HG02678 (cell line): Measurements from ENCODE around the gene RADIL.
A peak's percentile ranks its signal among the peaks of the same experiment; 100 is the strongest.

Experiments
- ATAC-seq: cut with Tn5 transposase; IDR thresholded peaks from one replicate; pipeline ENCODE4 v1.9.1; 2021; ENCODE audit warnings: mild to moderate bottlenecking, moderate library complexity; ENCODE audit not compliant: unreplicated experiment

RADIL gene

DNA sequence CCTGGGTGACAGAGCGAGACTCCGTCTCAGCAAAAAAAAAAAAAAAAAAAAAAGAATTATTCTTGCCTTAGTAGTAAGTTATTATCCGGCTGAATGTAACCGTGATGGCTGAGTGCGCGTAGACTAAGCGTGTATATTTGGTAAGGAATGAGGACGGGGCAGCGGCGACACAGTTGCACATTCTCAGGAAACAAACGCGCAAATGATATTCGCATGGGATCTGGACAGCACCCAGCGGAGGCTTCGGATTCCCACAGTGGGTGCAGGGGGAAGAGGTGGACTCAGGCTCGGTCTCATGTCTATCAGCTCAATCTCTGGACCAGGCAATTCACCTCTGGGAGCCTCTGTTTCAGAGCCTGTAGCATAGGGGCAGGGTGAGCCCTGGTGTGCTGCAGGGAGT lies 50.8 kb downstream of the RADIL start:
- no peak for ATAC-seq

DNA sequence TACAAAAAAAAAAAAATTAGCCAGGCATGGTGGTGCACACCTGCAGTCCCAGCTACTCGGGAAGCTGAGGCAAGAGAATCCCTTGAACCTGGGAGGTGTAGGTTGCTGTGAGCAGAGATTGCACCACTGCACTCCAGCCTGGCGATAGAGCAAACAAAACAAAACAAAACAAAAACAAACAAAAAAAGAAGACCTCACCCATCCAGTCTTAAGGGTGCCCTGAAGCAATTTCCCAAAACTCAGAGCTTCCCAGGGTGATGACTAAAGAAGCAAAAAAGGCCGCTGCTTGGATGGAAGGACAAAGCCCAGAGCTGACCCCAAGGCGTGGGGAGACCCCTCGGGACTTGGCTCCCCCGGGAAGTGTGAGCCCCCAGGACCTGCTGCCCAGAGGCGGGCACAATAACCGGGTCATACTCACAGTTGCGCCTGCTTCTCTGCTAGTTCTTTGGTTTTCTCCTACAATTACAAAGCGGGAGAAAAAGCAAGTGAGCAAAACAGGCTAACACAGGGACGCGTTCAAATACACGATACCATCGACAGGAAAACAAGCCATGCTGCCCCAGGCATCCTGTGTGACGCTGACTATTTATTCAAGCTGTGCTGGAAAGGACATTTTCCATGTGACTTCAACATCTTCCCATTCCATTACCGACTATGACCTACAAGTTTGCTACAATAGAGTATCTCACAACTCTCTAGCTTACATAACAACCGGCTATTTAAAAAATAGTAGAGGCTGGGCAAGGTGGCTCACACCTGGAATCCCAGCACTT lies 51.6 kb downstream of the RADIL start:
- ATAC-seq: no peak

DNA sequence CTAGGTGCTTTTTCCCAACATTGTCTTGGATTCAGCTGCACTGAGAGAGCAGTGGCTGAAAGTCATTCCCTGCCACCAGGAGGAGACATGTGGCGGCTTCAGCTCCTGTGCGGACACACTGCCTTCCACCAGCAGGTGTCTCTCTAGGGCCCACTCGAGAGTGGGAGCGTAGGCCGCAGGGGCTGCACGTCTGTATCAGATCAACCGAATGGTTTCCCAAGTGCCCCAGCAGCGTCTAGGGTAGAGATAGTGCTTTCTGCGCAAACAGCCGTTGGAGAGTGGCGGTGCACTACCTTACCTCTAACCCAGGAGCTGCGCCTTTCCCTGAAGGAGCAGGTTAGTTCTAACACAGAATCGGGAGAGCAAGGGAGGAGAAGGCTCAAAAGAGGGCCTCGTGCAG lies 53.3 kb downstream of the RADIL start:
- ATAC-seq: peak; percentile 70

DNA sequence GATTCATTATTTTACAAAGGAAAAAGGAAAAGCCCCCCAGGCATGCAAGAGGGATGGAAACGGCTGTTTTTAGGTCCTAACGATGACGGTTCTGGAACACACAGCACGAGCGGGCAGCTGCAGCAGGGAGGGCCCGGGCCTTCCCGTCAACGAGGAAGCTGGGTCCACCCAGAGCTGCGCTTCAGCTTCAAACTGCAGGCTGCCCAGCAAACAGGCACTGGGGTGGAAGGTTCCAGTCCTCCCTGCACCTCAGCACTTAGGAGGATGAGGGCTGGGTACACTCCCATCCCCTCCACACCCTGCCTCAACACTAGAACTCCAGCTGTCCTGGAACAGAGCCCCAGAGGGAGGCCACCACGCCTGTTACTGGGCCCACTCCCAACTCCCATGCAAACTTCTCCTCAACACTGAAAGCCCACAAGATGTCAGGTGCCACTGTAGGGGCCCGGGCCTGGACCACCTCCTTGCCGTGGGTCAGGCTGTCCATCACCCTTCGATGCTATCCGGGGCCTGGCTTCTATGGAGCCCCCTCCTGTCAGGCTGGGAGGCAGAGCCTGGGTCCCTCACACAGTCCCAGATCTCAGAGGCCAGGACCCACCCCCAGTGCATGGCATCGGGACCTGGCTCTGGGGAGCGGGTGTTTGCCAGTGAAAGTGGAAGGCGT lies 54.7 kb downstream of the RADIL start:
- no peak for ATAC-seq

DNA sequence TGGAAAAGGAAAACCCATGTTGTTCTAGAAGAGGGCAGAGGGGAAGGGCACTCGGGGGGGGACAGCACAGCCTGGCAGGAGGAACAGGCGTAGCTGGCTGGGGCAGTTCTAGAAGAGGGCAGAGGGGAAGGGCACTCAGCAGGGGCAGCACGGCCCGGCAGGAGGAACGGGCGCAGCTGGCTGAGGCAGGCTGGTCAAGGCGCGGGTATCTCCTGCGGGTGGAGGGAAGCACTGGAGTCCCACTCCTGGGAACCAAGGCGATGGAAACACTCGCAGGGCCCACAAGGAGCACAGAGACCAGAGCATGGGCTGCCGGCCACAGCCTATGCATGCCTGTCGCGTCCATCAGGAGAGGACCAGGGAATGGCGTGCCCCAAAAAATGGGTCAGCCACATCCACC lies 58.4 kb downstream of the RADIL start:
- no peak for ATAC-seq

DNA sequence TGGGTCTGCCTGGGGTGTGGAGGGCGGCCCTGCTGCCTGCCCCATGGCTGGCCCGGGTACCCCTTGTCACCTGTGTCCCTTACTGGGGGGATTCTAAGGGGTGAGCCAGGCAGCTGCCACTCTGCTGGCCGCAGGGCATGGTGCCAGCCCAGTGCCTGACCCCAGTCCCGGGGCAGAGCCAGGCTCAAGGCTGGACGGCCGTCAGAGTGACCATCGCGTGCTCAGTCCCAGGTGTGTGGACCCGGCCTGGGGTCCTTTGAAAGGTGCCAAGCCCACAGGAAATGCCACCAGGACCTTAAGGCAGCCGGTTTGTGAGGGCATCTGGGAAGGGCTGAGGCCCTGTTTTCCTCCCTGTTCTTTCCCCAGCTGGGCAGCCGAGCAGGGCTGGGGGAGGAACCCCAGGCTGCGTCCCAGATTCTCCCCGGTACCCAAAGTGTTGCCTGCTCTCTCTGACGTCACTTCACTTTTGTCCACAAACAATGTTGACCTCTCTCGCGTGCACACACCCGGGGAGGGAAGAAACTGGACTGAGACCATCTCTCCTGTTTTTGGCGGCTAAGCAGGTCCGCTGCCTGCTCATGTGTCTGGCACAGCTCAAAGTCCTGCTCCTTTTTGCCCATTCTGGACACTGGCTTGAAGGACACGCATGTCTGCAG lies 59.3 kb downstream of the RADIL start:
- ATAC-seq: no peak

DNA sequence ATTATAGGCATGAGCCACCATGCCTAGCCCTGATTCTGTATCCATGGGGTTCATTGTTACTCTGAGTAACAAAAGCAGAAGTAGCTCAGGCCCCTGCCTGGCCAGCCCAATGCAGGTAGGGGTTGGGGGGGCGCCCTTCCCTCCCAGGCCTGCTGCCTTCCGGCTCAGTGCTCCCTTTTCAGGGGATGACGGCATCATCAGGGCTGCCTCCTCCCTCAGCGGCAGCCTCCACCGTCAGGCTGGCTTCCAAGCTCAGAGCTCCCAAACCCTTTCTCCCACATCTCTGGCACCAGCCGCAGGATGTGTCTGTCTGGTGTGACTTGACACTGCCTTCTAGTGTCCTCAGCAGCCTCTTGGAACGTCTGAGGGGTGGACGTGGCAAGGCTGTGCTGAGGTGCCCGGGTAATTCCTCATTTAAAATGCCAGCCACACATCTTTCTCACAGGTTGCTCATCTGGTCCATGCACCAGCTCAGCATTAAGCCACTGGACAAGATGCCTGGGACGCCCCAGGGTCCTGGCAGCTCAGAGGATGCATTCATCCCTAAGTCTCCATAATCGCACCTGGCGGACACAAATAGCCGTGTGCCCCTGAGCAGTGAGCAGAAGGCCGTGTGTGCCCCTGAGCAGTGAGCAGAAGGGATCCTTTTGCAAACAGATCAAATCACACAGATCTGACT lies 59.9 kb downstream of the RADIL start:
- ATAC-seq: no peak

DNA sequence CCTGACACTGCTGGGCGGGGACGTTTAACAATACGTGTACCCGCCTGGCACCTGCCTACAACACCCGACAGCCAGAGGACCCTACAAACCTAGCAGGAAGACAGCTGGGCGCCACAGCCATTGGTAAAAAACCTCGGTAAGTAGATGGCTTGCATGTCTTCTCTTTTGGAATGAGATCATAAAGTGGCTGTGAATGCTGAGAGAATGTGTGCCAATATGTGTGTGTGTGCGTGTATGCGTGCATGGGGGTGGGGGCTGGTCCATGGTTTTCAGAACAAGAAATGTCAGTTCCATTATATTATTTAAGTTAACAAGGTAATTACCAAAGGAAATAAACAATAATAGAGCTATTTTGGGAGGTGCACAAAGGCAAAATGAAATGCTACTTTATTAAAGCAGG lies 60.8 kb downstream of the RADIL start:
- ATAC-seq: no peak

DNA sequence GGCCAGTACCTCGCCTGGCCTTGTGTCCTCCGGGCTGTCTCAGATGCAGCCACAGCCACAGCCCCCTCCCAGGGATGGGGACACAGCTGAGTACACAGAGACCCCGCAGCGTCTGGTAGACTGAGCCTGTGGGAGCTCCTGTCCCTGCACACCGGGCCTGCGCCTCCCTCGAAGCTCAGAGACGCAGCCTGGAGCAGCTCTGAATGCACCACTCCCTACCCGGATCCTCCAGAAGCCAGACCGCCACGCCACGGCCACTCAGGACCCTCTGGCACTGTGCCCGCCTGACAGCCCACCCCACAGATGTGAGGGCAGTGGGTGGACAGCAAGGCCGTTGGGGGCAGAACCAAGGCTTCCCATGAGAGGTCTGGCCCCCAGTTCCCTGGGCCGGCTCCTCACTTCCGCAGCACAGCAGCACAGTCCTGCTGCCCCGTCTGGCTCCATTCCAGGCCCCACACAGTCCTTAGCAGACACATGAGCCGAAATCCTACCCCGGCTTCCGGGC lies 62.5 kb downstream of the RADIL start:
- no peak for ATAC-seq

DNA sequence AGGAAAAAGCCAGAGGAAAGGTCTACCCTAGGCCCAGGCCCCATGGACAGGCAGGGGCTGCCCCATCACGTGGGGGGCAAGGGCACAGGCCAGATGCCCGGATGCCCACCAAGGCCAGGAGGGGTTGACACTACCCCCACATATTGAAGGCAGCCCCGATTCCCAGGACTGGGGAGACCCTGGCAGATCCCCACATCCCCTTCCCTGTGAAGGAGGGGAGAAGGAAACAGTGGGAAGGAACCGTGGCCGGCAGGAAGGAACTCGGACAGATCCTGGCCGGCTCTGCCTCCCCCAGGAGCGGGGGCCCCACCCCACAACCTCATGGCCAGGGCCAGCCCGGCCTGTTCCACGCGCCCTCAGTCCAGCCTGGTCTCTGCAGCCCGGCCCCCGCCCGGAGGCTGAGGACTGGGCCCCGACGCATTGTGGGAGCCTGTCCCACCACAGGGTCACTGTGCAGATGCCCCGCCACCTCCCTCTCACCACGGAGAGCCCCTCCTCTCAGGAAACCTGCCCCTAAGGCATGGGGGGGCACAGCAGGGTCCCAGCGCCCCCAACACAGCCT lies 63.0 kb downstream of the RADIL start:
- no peak for ATAC-seq

DNA sequence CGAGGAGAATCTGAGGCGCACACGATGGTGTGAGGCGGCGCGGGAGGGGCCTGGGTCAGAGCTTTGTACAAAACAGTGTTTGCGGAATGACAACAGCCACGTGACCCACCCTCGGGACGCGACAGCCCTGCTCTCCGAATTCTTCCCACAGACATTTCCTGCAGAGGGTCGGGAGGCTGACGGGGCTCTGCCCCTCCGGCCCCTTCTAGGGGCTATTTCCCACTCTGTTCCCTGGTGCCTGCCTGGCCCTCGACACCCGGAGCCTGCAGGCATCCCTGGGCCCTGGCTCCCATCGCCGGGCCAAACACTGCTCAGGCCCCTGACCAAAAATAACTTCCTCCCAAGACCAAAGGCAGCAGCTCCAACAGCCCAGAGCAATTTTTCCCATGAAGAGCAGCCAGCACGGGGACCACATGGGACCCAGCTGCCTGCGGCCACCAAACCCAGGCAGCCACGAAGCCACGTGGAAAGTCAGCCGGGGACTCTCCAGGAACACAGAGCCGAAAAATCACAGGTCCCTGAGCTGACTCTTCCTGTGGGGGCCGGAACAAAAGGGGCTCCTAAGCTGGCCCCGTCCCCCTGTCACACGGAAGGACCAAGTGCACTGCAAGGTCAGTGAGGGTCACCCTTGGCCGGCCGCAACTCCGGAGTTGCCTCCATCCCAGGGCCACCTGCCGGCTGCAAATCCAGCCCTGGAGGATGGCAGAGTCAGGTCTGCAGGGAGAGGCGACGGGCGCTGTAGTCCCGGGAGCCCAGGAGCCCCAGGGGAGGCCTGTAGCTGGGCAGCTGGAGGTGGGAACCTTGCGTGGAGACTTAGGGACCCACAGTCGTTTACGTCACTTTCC lies 63.7 kb downstream of the RADIL start:
- no peak for ATAC-seq

DNA sequence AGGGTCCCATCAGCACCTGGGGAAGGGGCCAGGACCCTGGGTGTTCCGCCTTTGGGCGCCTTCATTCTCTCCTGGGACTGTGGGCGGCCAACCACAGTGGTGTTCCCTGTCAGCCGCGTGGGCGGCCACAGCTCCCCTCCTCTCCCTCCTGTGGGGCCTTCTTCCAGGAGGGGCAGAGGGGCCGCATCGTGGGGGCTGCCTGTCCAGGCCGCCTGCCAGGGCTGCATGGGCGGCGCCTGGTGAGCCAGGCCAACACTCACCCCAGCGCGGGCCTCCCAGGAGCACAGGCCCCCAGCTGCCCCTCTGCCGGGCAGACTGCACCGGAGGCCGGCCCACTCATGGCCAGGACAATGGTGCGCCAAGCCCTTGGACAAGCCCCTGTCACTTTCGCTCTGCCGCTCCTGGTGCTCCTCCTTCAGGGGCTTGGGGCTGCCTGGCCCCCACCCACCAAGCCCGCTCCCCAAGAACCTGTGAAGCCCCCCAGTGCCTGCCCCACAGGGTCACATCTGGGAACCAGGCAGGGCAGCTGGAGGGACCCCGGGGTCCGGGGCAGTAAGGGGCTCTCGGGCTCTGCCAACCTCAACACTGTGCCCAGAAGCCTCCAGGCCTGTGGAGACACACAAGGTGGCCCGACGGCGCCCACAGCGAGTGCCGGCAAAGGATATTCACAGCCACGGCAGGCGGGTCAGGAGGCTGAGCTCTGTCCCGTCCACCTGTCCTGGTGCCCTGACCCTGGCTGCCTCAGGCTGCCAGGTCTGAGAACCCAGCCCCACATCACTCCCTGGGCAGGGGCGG lies 65.3 kb downstream of the RADIL start:
- ATAC-seq: no peak

DNA sequence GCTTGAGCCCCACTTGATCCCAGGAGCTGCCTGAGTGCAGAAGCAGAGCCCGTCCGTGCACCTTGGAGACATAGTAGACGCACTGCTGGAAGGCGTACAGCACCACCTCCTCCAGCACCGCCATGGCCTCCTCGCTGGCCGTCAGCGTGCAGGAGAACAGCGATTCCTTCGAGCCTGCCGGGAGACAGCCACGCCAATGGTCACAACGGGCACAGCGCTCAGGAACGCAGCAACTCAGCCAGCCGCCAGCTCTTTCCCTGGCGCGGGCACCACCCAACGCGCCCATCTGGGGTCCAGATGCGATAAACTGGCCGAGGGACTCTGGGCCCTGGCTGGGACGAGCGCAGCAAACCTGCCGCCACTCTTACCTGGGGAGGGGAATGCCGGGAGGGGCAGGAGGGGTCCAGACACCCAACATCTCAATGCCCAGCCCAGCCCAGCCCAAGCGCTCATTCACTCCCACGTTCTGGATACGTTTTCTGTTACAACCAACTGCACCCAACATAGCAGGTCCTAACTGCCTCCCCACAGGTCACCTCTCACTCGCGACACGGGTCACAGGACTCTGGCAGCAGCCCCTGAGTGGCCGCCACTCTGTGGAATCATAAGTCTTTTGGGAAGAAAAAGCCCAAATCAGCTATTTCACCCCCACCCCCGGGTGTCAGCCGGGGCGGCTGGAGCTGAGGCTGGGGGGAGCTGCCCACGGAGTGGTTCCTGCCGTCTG lies 66.2 kb downstream of the RADIL start:
- no peak for ATAC-seq

DNA sequence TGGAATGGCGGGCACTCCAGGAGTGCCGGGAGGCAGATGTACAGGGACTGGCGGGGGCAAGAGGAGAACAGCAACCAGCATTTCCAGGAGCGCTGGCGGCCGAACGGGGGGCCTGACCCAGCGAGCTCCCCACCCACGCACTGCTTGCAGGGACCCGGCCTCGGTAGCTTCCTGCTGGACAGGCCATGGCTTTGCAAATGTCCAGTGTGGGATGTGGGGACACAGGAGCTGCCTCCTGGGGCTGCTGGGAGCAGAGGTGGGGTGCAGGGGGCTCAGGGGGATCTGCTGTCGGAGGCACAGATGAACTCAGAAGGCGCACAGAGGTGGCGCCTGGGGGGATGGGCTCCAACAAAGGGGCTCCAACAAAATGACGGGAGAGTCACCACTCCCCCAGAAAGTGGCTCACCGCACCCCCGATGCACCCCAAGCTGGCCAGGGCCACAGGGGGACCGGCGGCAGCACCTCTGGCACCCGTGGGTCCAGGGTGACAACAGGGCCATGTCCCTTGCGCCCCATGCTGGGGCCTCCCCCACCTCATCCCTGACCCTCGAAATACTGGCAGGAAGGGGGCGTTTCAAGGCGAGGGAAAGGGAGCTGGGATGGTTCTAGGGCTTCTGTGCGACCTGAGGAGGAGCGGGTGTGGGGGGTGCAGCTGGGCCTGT lies 67.0 kb downstream of the RADIL start:
- no peak for ATAC-seq

DNA sequence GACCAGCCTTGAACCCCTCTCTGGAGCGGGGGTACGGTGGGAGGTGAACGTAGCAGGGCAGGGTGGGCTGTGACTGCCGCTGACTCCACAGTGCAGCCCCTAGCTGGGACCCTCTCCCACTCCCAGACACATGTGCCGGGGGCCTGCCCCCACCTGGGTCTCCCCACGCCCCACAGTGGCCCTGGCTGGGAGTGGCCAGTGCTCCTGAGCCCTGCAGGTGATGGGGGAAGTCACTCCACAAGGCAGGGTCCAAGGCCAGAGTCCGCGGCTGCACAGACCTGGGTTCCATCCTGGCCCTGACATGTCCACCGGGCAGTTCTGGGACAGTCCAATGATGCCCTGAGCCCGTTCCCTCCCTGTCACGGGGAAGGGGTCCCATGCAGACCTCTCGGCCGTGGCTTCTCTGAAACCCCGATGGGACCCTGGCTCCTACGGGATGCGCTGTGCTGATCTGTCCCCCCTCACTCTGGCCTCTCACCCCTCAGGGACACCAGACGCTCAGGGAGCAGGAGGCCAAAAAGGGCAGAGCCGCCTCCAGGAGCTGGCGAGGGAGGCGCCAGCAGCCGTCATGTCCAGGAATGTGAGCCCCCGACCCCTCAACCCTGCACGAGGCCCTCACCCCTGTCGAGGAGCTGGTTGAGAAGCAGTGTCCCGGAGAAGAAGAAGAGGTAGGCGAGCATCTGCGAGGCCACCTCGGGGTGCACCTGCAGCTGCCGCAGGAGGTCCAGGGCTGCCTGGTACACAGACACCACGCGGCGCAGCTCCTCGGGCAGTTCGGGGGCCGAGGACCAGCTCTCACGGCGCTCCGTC lies 67.7 kb downstream of the RADIL start:
- ATAC-seq: no peak

DNA sequence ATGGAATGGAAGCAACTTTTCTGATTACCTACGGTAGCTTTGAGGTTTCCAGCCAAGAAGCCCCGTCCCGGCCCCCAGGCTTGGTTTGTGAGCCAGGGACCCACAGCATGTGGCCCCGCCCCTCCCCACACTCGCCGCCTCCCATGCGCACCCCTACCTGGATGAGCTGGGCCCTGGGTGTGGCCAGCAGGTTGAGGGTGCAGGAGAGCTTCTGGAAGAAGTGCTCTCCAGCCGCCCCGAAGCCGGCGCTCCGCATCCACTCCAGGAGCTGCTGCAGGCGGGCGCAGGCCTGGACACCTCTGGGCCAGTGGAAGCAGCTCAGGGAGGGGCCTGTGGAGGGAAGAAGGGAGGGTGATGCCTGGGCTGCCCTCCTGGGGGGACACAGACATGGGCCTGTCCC lies 68.4 kb downstream of the RADIL start:
- no peak for ATAC-seq

DNA sequence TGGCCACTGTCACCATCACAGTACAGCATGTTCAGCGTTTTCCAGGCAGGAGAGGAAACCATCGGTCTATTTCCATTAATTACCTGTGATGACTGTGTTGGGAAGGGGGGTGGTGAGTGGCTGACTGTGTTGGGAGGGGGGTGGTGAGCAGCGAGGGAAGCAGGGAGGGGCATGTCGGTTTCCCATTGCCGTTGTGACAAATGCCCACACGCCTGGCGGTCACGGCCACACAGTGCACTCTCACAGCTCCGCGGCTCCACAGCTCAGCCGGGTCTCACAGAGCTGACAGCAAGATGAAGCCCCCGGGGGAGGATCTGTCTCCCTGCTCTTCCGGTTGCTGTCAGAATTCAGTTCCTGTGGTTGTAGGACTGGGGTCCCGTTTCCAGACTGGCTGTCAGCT lies 69.1 kb downstream of the RADIL start:
- ATAC-seq: no peak
